PFSK-1 (cell line): ENCODE results near the gene GGA1.

ENCODE experiments used
- FOXP2 ChIP-seq: optimal IDR thresholded peaks from 2 replicates; pipeline ENCODE3; 2011; ENCODE audit warnings: borderline replicate concordance, control low read depth, inconsistent platforms; ENCODE audit not compliant: insufficient read depth; ENCODE audit errors: extremely low read length, extremely low read depth
- POLR2AphosphoS5 ChIP-seq: IDR thresholded peaks from 2 replicates; pipeline ENCODE4 v1.6.1; 2012; ENCODE audit warnings: low read depth, mild to moderate bottlenecking, control low read depth, low read length, moderate library complexity
- SIN3A ChIP-seq: IDR thresholded peaks from 2 replicates; pipeline ENCODE4 v1.6.1; 2012; ENCODE audit warnings: mild to moderate bottlenecking, low read length, moderate library complexity, borderline replicate concordance; ENCODE audit not compliant: insufficient read depth
- TAF1 ChIP-seq: IDR thresholded peaks from 2 replicates; pipeline ENCODE4 v1.6.1; 2012; ENCODE audit warnings: low read length, control low read depth, borderline replicate concordance; ENCODE audit not compliant: insufficient read depth
- TF ChIP-seq, protein P1 (sequence below), 2 experiments: IDR thresholded peaks; 2 replicates each; pipeline versions ENCODE4 v1.6.1 to v1.8.0; 2011 to 2012; ENCODE audit warnings: low read depth in 2 of 2, low read length in 2 of 2, control low read depth in 1 of 2, inconsistent platforms in 1 of 2, mild to moderate bottlenecking in 1 of 2, moderate library complexity in 1 of 2; ENCODE audit not compliant: insufficient read depth in 1 of 2

The GGA1 gene

DNA sequence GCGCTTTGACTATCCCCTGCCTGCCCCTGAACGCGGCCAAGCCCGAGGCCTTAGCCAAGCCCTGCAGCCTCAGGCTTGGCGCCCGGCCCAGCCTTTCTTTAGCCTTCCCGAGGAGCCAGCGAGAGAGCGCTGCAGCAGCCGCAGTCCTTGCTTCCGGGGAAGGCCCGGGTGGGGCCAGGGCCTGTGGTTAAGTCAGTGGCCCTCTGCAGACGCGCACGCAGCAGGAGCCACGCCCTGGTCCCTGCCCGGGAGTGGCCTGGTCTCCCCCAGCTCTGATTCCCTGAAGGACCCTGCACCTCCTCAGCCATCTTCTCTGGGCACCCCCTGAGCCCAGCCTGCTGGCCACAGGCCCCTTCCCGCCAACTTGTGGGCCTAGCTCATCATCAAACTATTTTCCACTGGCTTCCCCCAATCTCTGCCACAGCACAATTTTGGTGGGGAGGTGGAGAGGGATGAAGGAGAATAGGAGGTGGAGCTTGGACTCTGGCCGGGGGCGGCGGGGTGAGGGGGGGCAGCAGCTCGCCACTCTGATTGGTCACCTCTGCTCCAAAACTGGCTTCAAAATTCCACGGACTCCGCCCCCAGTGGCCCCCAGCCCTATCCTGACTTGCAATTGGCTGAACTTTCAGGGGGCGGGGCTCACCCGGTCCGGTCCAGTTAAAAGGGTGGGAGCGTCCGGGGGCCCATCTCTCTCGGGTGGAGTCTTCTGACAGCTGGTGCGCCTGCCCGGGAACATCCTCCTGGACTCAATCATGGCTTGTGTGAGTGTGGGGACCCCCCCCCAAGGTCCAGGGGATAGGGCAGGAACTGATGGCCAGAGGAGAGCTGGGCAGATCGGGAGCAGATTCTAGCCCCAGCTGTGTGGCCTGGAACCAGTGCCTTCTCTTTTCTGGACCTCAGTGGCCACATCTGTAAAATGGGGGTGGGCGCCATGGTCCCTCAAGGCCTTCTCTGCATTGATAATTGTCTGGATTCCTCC is 66.6 kb downstream of the GGA1 start, which contains the start of gene LGALS1:
LGALS1 (plus strand) TSS at position 686 of the 979 bp plus-strand sequence; CDS start at position 753, 67 bp downstream.
- TF ChIP-seq SIN3A (peak; percentile 45; the same call in 1 of the 2 replicates), FOXP2 (peak; percentile 87), POLR2AphosphoS5 (peak; percentile 99), TAF1 (peak; percentile 57; the same call in 1 of the 2 replicates)
- TF ChIP-seq, protein P1, sequence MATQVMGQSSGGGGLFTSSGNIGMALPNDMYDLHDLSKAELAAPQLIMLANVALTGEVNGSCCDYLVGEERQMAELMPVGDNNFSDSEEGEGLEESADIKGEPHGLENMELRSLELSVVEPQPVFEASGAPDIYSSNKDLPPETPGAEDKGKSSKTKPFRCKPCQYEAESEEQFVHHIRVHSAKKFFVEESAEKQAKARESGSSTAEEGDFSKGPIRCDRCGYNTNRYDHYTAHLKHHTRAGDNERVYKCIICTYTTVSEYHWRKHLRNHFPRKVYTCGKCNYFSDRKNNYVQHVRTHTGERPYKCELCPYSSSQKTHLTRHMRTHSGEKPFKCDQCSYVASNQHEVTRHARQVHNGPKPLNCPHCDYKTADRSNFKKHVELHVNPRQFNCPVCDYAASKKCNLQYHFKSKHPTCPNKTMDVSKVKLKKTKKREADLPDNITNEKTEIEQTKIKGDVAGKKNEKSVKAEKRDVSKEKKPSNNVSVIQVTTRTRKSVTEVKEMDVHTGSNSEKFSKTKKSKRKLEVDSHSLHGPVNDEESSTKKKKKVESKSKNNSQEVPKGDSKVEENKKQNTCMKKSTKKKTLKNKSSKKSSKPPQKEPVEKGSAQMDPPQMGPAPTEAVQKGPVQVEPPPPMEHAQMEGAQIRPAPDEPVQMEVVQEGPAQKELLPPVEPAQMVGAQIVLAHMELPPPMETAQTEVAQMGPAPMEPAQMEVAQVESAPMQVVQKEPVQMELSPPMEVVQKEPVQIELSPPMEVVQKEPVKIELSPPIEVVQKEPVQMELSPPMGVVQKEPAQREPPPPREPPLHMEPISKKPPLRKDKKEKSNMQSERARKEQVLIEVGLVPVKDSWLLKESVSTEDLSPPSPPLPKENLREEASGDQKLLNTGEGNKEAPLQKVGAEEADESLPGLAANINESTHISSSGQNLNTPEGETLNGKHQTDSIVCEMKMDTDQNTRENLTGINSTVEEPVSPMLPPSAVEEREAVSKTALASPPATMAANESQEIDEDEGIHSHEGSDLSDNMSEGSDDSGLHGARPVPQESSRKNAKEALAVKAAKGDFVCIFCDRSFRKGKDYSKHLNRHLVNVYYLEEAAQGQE (IDR thresholded peaks at IDR 0.05; ENCODE audit: insufficient read depth in 1 of 2, low read depth in 2 of 2, low read length in 2 of 2): 0 out of 4 replicates have a peak, but pooled peaks of 1 of the 2 experiments have one; percentile 26

DNA sequence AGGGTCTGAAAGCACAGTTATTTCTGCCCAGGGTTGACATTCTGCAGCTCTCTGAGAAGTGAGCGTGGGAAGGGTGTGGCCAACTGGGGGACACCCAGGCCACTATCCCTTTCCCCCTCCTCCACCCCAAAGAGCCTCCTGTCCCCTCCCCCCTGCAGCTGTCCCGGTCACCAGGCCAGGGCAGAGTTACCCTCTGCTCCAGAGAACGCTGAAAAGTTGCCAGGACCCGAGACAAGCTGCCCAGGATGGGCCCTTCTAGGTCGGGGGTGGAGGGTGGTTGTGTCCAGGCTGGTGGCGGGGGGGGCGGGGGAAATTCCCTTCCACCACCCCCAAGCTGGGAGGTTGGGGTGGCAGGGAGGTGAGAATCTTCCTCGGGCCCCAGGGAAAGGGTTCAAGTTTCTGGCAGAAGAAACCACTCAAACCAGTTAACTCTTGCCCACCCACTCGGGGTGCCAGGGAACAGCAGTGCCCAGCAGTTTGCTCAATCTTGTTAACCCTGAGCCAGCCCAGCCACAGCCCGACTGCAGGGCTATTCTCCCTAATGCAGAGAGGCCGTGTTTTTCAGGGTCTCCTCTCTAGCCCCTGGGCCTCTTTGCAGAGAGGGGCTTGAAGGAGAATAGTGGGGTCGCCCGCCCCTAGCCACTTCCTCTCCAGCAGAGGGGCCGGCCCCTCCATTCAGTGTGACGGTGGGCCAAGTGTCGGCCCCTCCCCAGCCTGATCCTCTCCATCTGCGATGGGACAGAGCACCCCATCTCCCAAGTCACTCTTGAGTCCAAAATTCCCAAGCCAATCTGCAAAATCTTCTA is 67.5 kb downstream of the GGA1 start:
- TF ChIP-seq, protein P1 (IDR thresholded peaks at IDR 0.05; ENCODE audit: insufficient read depth in 1 of 2, low read depth in 2 of 2, low read length in 2 of 2): no peak
- TF ChIP-seq SIN3A (no peak), POLR2AphosphoS5 (no peak; the same call in none of the 2 replicates), TAF1 (no peak), FOXP2 (no peak)

DNA sequence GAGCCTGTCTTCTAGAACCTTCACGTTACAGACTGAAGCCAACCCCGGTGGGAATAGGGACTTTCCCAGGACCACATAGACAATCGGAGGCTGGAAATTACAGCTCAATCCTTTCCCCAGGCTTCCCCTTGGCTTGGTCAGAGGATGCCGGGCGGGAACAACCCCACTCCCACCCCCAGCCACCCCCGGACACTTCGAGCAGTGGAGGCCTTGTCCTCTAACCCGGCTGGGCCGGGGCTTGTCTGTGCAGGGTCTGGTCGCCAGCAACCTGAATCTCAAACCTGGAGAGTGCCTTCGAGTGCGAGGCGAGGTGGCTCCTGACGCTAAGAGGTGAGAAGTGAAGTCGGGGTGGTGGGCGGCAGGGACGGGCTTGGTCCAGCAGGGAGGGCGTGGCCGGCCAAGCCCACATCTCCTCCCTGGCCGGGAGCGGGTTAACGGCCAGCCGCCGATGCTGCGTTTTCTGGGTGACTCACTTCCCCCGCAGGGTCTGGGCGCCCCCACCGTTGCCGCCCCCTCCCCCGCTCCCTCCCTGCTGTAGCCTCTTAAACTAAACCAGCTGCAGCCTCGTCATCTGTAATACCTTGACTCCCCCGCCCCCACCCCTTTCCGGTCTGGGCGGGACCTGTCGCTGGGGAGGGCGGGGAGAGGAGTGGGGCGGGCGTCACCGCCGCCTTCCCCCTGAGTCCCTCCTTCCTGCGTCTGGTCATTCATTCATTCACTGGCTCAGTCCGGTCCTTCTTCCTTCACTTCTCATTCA is 68.3 kb downstream of the GGA1 start:
- TF ChIP-seq SIN3A (peak; percentile 23; the same call in 1 of the 2 replicates), FOXP2 (peak; percentile 64), POLR2AphosphoS5 (peak; percentile 73), TAF1 (no peak; the same call in 1 of the 2 replicates)
- TF ChIP-seq, protein P1 (IDR thresholded peaks at IDR 0.05; ENCODE audit: insufficient read depth in 1 of 2, low read depth in 2 of 2, low read length in 2 of 2): no peak

DNA sequence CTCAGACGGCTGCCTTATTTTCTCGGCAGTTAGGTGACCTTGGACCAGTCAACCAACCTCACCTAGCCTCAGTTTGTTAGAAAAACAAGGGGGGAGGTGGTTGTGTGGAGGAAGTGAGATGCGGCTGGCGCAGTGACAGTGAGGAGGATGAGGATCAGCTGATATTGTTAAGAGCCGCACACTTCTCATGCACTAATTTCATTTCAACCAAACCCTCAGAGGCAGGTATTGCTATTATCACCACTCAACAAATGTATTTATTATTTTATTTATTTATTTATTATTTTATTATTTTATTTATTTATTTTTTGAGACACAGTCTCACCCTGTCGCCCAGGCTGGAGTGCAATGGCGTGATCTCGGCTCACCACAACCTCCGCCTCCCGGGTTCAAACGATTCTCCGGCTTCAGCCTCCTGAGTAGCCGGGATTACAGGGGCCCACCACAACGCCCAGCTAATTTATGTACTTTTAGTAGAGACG is 68.9 kb downstream of the GGA1 start:
- TF ChIP-seq POLR2AphosphoS5 (no peak; the same call in 1 of the 2 replicates), FOXP2 (no peak), TAF1 (no peak), SIN3A (no peak)
- TF ChIP-seq, protein P1 (IDR thresholded peaks at IDR 0.05; ENCODE audit: insufficient read depth in 1 of 2, low read depth in 2 of 2, low read length in 2 of 2): no peak
